Hippocampal formation (tissue), 2 donors: ENCODE measurements around the gene ERCC1.

Experiments used
- DNase-seq, 2 donors: peaks; one replicate each; lab custom pipeline; 2025; lab: John Stamatoyannopoulos, UW

ERCC1 gene

DNA sequence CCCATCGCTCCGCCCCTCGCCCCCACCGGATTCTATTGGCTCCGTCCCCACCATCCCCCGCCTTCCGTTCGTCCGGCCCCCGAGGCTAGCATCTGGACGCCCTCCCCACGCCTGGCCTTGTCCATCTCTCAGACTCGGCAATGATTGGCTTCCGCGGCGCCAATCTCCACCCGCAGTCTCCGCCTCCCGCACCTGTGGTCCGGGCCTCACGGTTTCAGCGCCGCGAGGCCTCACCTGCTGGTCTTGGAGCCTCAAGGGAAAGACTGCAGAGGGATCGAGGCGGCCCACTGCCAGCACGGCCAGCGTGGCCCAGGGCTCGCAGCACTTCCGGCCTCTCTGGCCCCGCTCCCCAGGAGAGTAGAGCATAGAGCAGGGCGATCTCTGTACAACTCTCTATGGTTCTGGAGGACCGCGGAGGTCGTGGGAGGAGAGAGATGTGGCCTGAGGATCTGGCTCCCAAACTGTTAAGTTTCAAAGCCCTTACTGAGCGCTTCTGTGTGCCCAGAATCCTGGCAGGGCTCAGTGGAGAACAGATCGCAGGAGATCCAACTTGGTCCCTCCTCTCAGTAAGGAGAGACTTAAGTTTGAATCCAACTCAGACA is at the start of gene ERCC1:
ERCC1 (minus strand) TSS at position 329 of the 602 bp plus-strand sequence. CDS start 543 bp downstream, outside the sequence.
- DNase-seq, result peak; percentile 85 to 94

DNA sequence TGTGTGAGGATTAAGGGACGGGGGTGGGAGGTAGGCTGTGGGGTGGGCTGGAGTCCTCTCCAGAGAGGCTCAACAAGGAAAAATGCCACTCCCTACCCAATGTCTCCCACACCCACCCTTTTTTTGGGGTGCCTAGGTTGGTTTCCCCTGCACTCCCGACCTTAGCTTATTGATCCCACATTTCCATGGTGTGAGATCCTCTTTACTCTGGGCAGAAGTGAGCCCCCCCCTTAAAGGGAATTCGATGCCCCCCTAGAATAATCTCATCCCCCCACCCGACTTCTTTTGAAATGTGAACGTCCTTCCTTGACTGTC is 49.6 kb upstream of the ERCC1 start:
- no peak for DNase-seq

- DNase-seq, result no peak
Measured at GRCh38 chr19:45472563-45473366, 49.0 kb upstream of the ERCC1 start.

DNA sequence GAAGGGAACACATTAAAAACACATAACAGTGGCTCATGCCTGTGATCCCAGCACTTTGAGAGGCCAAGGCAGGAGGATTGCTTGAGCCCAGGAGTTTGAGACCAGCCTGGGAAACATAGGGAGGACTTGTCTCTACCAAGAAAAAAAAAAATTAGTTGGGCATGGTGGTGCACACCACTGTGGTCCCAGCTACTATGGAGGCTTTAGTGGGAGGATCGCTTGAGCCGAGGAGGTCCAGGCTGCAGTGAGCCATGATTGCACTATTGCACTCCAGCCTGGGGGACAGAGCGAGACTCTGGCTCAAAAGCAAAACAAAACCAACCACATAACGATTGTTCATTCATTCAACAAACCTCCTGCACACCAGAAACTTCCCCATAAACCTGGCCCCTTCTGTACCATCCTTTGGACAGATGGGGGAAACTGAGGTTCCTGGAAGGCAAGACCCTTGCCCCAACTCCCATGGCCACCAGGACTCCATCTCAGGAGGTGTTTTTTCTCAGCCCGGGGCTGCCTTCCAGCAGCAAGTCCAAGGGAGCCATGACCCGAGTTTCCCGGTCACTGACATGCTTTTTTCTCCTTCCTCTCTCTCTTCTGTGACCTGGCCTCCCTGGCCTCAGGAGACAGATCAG is 48.3 kb upstream of the ERCC1 start:
- DNase-seq, result no peak

DNA sequence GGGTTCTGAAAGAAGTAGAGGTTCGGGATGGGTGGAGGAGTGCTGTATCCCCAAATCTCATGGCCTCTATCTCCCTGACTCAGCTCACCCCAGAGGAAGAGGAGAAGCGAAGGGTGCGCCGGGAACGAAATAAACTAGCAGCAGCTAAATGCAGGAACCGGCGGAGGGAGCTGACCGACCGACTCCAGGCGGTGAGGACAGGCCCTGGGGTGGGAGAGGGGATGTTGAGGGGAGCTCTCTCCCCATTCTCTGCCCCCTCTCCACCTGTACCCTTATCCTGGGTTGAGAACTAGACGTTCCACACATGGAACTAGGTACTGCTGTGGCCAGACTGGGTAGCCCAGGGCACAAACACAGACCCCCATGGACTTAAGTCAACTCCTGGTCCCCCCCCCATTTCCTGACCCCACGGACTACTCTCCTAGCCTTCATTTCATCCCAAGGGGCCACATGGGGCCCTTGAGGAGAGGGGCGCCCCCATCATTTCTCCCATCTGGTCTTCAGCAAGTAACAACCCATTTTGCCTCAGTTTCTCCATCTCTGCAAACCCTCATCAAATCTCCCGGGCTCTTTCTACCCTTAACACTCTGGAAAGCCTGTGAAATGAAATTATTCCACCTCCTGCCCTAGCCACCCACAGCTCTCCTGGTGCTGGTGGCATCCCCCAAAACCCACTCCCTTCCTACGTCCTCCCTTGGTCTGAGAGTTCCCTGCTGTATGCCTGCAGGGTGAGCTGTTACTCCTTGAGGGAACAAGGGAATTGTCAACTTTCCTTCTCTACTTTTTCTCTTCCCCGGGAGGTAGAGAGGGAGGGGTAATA is 47.6 kb upstream of the ERCC1 start:
- DNase-seq, result no peak

GRCh38 chr19:45470762-45471081 is 47.0 kb upstream of the ERCC1 start:
- DNase-seq, result no peak

DNA sequence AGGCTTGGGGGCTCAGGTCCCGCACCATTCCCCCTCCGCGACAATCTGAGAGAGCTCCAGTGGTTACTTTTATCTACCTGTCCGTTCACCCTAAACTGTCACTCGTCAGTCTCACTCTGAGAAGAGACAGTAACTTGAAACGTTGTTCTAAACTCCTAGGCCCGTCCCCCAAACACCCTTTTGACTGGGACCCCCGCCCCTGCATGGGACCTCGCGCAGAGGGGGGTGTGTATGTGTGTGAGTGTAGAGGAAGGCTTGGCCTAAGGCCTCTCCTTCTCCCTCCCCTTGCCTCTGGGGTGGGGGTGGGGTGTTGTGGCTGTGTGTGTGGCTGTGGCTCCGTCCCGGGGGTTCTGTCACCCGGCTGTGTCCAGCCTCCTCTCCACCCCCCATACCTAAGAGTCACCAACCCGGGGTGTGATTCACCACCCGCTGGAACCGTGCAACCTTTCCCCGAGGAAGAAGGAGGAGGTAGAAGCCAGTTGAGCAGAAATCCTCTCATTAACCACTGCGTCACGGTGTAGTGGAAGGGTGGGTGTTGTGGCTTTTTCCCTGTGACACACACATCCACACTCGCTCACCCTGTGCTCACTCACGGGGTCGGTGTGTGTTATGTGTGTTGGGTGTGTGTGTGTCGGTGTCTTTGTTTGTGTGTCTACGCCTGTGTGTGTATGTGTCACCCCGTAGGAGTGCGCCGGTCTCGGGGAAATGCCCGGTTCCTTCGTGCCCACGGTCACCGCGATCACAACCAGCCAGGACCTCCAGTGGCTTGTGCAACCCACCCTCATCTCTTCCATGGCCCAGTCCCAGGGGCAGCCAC is 46.4 kb upstream of the ERCC1 start:
- DNase-seq, result no peak

DNA sequence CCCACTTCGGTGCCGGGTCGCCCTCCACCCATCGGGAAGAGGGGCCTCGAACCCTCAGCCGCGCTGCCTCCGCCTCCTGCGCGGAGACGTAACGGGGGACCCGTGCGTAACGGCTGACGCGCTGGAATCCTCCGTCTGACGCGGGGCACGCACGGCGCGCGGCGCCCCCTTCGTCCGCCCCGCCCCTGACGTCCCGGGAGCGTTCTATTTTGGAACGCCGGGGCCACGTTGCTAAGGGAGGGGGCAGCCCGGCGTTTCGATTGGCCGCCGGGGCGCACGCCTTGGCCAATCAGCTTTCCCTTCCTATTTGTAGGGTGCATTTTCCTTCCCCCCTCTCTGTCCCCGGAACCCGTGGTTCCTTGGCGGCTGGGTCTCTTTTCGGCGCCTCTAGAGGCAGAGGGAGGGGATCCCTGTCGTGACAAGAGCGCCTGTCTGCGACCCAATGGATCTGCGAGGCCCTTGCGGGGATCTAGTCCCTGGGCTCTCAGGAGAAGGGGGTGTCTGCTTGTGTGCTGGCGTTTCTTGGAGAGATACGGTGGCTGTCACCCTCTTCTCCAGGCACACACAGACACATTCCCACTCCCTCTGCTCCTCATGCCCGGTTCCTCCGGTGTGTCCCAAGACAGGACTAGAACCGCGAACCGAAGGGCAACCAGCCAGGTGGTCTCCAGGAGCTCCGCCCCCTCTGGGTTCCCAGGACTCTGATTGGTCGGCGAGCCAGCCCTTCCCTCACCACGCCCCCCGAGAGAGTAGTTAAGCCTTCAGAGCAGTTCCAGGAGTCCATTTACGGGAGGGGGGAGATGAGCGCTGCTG is 45.6 kb upstream of the ERCC1 start:
- DNase-seq, result peak; percentile 82 to 87

- no peak for DNase-seq
Measured at GRCh38 chr19:45468803-45469131, 45.0 kb upstream of the ERCC1 start.

DNA sequence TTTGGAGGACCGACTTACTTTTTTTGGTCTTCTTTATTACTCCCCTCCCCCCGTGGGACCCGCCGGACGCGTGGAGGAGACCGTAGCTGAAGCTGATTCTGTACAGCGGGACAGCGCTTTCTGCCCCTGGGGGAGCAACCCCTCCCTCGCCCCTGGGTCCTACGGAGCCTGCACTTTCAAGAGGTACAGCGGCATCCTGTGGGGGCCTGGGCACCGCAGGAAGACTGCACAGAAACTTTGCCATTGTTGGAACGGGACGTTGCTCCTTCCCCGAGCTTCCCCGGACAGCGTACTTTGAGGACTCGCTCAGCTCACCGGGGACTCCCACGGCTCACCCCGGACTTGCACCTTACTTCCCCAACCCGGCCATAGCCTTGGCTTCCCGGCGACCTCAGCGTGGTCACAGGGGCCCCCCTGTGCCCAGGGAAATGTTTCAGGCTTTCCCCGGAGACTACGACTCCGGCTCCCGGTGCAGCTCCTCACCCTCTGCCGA is 44.5 kb upstream of the ERCC1 start:
- no peak for DNase-seq

DNA sequence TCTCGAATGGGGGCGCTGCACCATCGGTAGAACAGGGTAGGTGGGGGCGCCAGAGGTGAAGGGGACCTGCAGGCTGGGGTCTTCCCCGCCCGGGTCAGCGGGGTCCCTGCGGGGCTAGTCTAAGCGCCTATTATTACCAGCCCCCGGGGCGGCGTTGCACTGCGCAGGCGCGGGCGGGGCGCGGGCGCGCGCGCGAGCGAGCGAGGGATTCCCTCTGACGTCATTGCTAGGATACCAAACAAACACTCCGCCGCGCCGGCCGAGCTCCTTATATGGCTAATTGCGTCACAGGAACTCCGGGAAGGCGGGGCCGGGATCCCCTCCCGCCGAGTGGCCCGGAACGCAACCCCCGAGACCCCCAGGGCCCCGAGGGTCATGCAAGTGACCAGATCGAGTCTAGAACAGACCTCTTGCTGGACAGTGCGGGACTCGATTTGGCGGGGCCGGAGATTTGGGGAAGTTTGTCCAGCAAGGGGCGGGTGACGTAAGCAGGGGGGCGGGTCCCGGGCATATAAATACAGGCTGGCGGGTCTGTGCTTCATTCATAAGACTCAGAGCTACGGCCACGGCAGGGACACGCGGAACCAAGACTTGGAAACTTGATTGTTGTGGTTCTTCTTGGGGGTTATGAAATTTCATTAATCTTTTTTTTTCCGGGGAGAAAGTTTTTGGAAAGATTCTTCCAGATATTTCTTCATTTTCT is 43.9 kb upstream of the ERCC1 start, which contains the start of gene FOSB:
FOSB (plus strand) TSS at position 541 of the 703 bp plus-strand sequence. CDS start 591 bp downstream, outside the sequence.
- peak; percentile 93 for DNase-seq

DNA sequence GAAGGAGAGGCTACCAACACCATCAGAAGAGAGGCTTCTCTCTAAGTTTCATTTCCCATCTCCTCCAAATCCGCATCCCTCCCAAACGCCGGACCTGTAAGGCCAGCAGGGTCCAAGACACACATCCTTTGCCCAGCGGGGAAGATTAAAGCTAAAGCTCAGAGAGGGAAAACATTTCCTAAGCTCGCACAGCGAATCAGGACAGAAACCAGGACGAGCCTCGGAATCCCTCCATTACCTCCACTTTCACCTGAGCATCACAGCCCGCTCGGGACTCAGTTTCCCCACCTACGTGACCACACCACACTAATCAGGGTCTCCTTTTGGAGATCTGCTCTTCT is 43.4 kb upstream of the ERCC1 start:
- no peak for DNase-seq

- no peak for DNase-seq
Measured at GRCh38 chr19:45464852-45465441, 41.2 kb upstream of the ERCC1 start.

GRCh38 chr19:45464274-45464673 is 40.6 kb upstream of the ERCC1 start:
- DNase-seq, result no peak

DNA sequence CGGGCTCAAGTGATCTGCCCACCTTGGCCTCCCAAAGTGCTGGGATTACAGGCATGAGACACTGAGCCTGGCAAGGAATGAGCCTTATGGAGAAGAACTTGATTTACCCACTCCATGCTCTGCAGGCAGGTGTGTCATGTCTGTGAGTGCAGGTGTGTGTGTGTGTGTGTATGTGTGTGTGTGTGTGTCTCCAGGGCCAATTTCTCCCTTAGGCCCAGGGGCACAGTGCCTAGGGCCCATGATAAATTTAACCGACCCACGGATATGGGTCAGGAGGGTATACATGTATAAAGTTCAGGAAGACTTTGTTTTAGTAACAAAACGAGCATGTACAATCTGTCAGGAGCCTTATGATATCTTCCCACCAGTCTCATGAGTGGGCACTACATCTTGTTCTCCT is 39.5 kb upstream of the ERCC1 start:
- DNase-seq, result no peak

GRCh38 chr19:45462174-45462573 is 38.5 kb upstream of the ERCC1 start:
- no peak for DNase-seq

GRCh38 chr19:45460807-45461347 is 37.2 kb upstream of the ERCC1 start:
- no peak for DNase-seq

GRCh38 chr19:45457776-45458175 is 34.1 kb upstream of the ERCC1 start:
- DNase-seq, result no peak

- no peak for DNase-seq
Measured at GRCh38 chr19:45456500-45456815, 32.7 kb upstream of the ERCC1 start.
